BE2C (cell line): Measurements from ENCODE around the gene KRT35.

ENCODE experiments used
- DNase-seq: peaks from one replicate; pipeline ENCODE4 v3.0.0-alpha.2; 2020
- H3K27me3 ChIP-seq: fragments of 250-450 bp; sonication (Bioruptor Pico); 2 replicates; pipeline ENCODE4 v1.5.1; 2020; ENCODE audit warnings: mild to moderate bottlenecking
- H3K36me3 ChIP-seq: fragments of 250-450 bp; sonication (Bioruptor Pico); 2 replicates; pipeline ENCODE4 v1.5.1; 2020; ENCODE audit warnings: mild to moderate bottlenecking
- H3K4me1 ChIP-seq: fragments of 250-450 bp; sonication (Bioruptor Pico); 2 replicates; pipeline ENCODE4 v1.5.1; 2020
- H3K4me3 ChIP-seq: 2 replicates; pipeline ENCODE4 v1.5.1; 2011; ENCODE audit warnings: low read depth, low read length
- H3K9me3 ChIP-seq: fragments of 250-450 bp; sonication (Bioruptor Pico); 2 replicates; pipeline ENCODE4 v1.5.1; 2020
- CTCF ChIP-seq: IDR thresholded peaks from 2 replicates; pipeline ENCODE4 v1.5.1; 2012; ENCODE audit warnings: mild to moderate bottlenecking, low read depth, low read length

KRT35 gene

DNA sequence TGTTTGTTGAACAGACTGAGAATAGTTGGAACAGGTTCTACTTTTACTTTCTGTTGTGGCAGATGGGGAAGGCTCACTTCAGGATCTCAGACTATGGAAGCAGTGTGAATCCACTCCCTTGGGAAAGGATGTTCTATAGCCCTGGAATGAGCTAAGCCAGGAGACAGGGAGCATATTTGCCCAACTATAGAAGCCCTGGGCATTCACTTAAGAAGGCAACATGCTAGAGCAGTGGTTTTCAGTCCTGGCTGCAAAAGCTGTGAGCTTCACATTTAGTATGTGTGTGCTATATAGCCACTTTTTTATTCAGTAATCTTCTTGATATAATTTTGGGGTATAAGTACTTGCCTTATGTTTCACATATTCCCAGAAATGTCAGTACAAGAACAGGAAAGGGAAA lies 12.6 kb downstream of the KRT35 start:
- DNase-seq: no peak
- Histone ChIP-seq H3K9me3 (no peaks in the 10 kb centered on the region), H3K4me3 (no peak overlapping the region)

DNA sequence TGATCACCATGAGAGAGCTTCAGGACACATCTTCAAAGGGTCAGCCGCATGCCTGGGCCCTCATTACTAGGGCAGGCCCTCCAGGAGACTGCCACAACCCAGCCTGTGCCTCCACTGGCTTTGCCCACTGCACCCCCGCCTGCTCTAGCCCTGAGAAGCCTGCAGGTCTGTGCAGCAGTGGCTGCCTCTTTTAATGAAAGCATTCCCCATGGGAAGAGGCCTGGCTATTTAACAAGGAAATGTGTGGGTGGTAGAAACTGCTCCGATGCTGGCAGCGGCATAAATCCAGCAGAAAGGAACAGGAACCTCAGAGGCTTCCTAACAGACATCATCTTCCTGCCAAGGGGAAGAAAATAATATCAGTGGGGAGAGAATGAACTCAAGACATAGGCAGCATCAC lies 13.4 kb downstream of the KRT35 start:
- Histone ChIP-seq H3K4me1 (peaks cover 11% of the 10 kb centered on the region; the same call in 1 of the 2 replicates), H3K27me3 (no peaks in the 10 kb centered on the region), H3K4me3 (no peak overlapping the region), H3K9me3 (no peaks in the 10 kb centered on the region), H3K36me3 (no peaks in the 10 kb centered on the region)
- peak; percentile 54 for DNase-seq
- no peak for TF ChIP-seq CTCF

More for the DNA sequence above, 12.6 kb downstream of the KRT35 start:
- Histone ChIP-seq H3K27me3 (no peaks in the 10 kb centered on the region), H3K36me3 (no peaks in the 10 kb centered on the region), H3K4me1 (peaks cover 11% of the 10 kb centered on the region; the same call in 1 of the 2 replicates)
- no peak for TF ChIP-seq CTCF

GRCh38 chr17:41466988-41467387 lies 14.0 kb downstream of the KRT35 start, which contains the start of gene KRT32:
TSS of gene KRT32 (minus strand) at chr17:41467386. CDS start at chr17:41467325, 61 bp downstream.
- no peak for TF ChIP-seq CTCF
- no peaks in the 10 kb centered on the region for H3K9me3 ChIP-seq
- no peaks in the 10 kb centered on the region for H3K36me3 ChIP-seq
- H3K4me1 ChIP-seq: peaks cover 11% of the 10 kb centered on the region; the same call in 1 of the 2 replicates
- H3K27me3 ChIP-seq: no peaks in the 10 kb centered on the region
- DNase-seq: no peak
- no peak within 1 kb of the TSS for H3K4me3 ChIP-seq

GRCh38 chr17:41464682-41465081 lies 16.3 kb downstream of the KRT35 start:
- peaks cover 11% of the 10 kb centered on the region; the same call in 1 of the 2 replicates for H3K4me1 ChIP-seq
- H3K4me3 ChIP-seq: no peak overlapping the region
- DNase-seq: no peak
- TF ChIP-seq CTCF: no peak
- no peaks in the 10 kb centered on the region for H3K36me3 ChIP-seq
- H3K27me3 ChIP-seq: no peaks in the 10 kb centered on the region
- H3K9me3 ChIP-seq: no peaks in the 10 kb centered on the region

DNA sequence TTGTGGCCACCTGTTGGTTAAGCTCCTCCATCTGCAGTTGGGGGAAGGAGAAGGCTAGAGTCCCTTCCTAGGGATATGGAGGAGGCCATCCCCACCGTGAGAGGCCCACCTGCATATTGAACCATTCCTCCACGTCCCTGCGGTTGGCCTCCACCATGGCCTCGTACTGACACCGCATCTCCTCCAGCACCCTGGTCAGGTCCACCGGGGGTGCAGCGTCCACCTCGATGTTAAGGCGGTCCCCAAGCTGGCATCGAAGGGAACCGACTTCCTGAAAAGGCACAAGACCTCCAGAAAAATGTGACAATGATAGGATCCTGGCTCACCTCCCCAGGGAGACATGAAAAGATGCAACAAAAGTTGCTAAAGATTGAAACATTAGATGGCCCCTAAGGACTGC lies 16.8 kb downstream of the KRT35 start:
- no peaks in the 10 kb centered on the region for H3K36me3 ChIP-seq
- H3K4me3 ChIP-seq: no peak overlapping the region
- no peaks in the 10 kb centered on the region for H3K9me3 ChIP-seq
- no peak for TF ChIP-seq CTCF
- DNase-seq: no peak
- H3K4me1 ChIP-seq: peaks cover 11% of the 10 kb centered on the region; the same call in 1 of the 2 replicates
- H3K27me3 ChIP-seq: no peaks in the 10 kb centered on the region

DNA sequence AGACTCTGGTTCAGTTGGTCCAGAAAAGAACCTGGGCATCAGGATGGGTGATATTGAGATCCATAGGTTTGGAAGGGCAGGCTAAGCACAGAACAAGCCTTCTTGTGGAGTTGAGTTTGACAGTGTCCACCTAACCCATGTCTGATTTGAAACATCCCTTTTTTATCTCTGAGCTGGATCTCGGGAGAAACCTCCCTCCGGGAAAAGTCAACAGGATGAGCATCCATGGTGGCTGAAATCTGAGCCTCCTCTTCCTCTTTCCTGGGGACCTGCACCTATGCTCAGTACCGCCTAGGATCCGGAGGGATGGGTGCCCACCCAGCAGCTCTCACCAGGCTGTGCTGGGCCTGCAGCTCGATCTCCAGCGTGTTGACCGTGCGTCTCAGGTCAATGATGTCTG lies 17.2 kb downstream of the KRT35 start:
- no peaks in the 10 kb centered on the region for H3K9me3 ChIP-seq
- no peaks in the 10 kb centered on the region for H3K27me3 ChIP-seq
- no peak overlapping the region for H3K4me3 ChIP-seq
- DNase-seq: no peak
- peaks cover 11% of the 10 kb centered on the region; the same call in 1 of the 2 replicates for H3K4me1 ChIP-seq
- no peaks in the 10 kb centered on the region for H3K36me3 ChIP-seq
- TF ChIP-seq CTCF: no peak
